Mucosa of descending colon (tissue), 3 donors: ENCODE measurements around the gene CHST5. TPM values are rescaled to one million over a fixed set of nuclear protein-coding genes. Genes with fewer than 3 reads are reported as not detected.

Source experiments
- ATAC-seq: fragments of 200-7000 bp; cut with Tn5 transposase; one replicate; pipeline ENCODE4 v1.9.1; 2020; ENCODE audit warnings: mild to moderate bottlenecking, moderate library complexity
- DNase-seq, 3 donors: peaks; one replicate each; pipeline ENCODE4 v3.0.0-alpha.2; 2020
- H3K36me3 ChIP-seq: fragments of 200-600 bp; one replicate; pipeline ENCODE4 v1.8.0; 2021; ENCODE audit warnings: low read depth, mild to moderate bottlenecking
- H3K4me1 ChIP-seq: fragments of 200-600 bp; one replicate; pipeline ENCODE4 v1.8.0; 2021; ENCODE audit warnings: low read depth, mild to moderate bottlenecking
- H3K4me3 ChIP-seq: fragments of 200-600 bp; one replicate; pipeline ENCODE4 v1.8.0; 2021; ENCODE audit warnings: mild to moderate bottlenecking
- H3K9me3 ChIP-seq: fragments of 200-600 bp; one replicate; pipeline ENCODE4 v1.8.0; 2021; ENCODE audit warnings: mild to moderate bottlenecking
- CTCF ChIP-seq: fragments of 200-600 bp; IDR thresholded peaks from one replicate; pipeline ENCODE4 v1.8.0; 2022; ENCODE audit warnings: antibody characterized with exemption, mild to moderate bottlenecking
- intact Hi-C, 2 donors: fragments of 100-400 bp; cut with DNase I in 1 of 2; cut with micrococcal nuclease in 1 of 2; formaldehyde crosslinking; loops; one replicate each; pipeline versions ENCODE4 v1.11.0 to v1.11.1; 2022; cut with DNase I, micrococcal nuclease
- total RNA-seq, 3 donors: library from RNA; stranded (reverse); fragmentation: NEBNext Ultra II Directional in 2 of 3; extraction: Animal tissue kit (Norgen Biotek cat#: 25700) in 2 of 3; gene quantifications; one replicate each; pipeline versions ENCODE4 v1.2.1 to v1.2.4, GENCODE V29; 2021 to 2023
- donor health status: DM: no; HTN: no; CAD: no; lungs with moderate emphysema.
- donor health status: DM: no; HTN: no; CAD: no.
- donor health status: DM: no; HTN: yes; CAD: no.

Gene CHST5
- total RNA-seq, 3 donors from 2014 or later = 27.4 to 111 (median 105) TPM

- no peaks in the 10 kb centered on the region for H3K9me3 ChIP-seq
- intact Hi-C loops = no loop called here
- DNase-seq = no peak
- no peak overlapping the region for H3K4me3 ChIP-seq
- H3K4me1 ChIP-seq = peaks cover 16% of the 10 kb centered on the region
- ATAC-seq = peak; percentile 8
- no peak for TF ChIP-seq CTCF
- H3K36me3 ChIP-seq = no peaks in the 10 kb centered on the region
These were observed 44.0 kb downstream of the CHST5 start for GRCh38 chr16:75491876-75492275.

GRCh38 chr16:75488322-75488721 is 47.6 kb downstream of the CHST5 start:
- intact Hi-C loops = no loop called here

DNA sequence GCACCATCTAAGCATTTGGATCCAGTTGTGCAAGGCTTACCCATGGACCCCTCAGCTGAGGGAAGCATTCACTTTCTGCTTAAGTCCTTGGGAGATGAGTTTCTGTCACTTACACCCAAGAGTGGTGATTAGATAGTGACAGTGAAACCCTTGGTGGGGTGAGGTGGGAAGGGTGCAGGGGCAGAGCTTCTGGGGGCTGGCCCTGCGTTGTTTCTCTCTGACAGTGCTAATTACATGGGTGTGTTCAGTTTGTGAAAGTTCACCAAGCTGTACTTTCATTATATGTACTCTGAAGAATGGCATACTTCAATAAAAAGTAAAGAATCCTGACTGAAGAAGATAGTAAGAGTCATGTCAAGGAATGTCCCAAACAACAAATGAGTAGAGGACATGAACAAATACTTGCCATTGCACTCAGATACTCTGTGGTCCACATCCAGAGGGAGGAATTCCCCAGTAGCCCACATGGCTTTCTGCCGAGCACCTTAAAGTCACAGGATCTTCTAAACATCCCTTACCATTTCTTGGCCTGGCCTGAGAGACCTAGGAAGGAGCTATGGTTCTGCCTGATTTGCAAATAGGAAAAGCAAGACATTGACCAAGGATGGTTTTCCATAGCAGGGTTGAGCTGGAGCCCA is 49.1 kb downstream of the CHST5 start:
- intact Hi-C loops = no loop called here
- DNase-seq (peak in 2 of 3 donors; percentile 42 to 50), ATAC-seq (peak; percentile 81)
- TF ChIP-seq CTCF = no peak
- no peak overlapping the region for H3K4me3 ChIP-seq
- H3K4me1 ChIP-seq = peaks cover 17% of the 10 kb centered on the region
- no peaks in the 10 kb centered on the region for H3K9me3 ChIP-seq
- H3K36me3 ChIP-seq = no peaks in the 10 kb centered on the region

More at GRCh38 chr16:75488322-75488721, 47.6 kb downstream of the CHST5 start:
- Histone ChIP-seq H3K9me3 (no peaks in the 10 kb centered on the region), H3K4me1 (peaks cover 17% of the 10 kb centered on the region), H3K36me3 (no peaks in the 10 kb centered on the region), H3K4me3 (no peak overlapping the region)
- no peak for TF ChIP-seq CTCF
- DNase-seq (no peak), ATAC-seq (no peak)

- ATAC-seq (peak; percentile 90), DNase-seq (peak in 2 of 3 donors; percentile 64 to 68)
- no peaks in the 10 kb centered on the region for H3K36me3 ChIP-seq
- peaks cover 17% of the 10 kb centered on the region for H3K4me1 ChIP-seq
- intact Hi-C loops = no loop called here
- no peaks in the 10 kb centered on the region for H3K9me3 ChIP-seq
- no peak overlapping the region for H3K4me3 ChIP-seq
- no peak for TF ChIP-seq CTCF
These were observed 49.8 kb downstream of the CHST5 start for GRCh38 chr16:75486014-75486675.

- peaks cover 17% of the 10 kb centered on the region for H3K4me1 ChIP-seq
- DNase-seq (no peak), ATAC-seq (no peak)
- H3K4me3 ChIP-seq = no peak overlapping the region
- intact Hi-C loops = no loop called here
- H3K9me3 ChIP-seq = no peaks in the 10 kb centered on the region
- TF ChIP-seq CTCF = no peak
- H3K36me3 ChIP-seq = no peaks in the 10 kb centered on the region
These were observed 50.5 kb downstream of the CHST5 start for GRCh38 chr16:75485230-75486013.
